GM13977 (cell line): ENCODE results near the gene CFAP92.

ENCODE experiments used
- DNase-seq: peaks from one replicate; pipeline ENCODE4 v3.0.0; 2012; ENCODE audit warnings: low spot score
- in situ Hi-C: fragments of 300-500 bp; cut with MboI; formaldehyde crosslinking; loops from one replicate; pipeline ENCODE4 v1.12.0; 2022; ENCODE audit warnings: low sequenced_read_pairs, low pct_unique_long_range_greater_than_20kb, mixed read lengths, inconsistent platforms; ENCODE audit not compliant: unreplicated experiment
- TF ChIP-seq, protein P1 (sequence below): IDR thresholded peaks from 2 replicates; pipeline ENCODE4 v1.5.1; 2012; ENCODE audit warnings: mild to moderate bottlenecking, control low read depth; ENCODE audit not compliant: insufficient read depth; ENCODE audit errors: extremely low read depth, missing control alignments

Gene CFAP92

GRCh38 chr3:129020691-129021090 is 26.8 kb upstream of the CFAP92 start:
- in situ Hi-C loops, result no loop called here
- no peak for DNase-seq
- TF ChIP-seq, protein P1, sequence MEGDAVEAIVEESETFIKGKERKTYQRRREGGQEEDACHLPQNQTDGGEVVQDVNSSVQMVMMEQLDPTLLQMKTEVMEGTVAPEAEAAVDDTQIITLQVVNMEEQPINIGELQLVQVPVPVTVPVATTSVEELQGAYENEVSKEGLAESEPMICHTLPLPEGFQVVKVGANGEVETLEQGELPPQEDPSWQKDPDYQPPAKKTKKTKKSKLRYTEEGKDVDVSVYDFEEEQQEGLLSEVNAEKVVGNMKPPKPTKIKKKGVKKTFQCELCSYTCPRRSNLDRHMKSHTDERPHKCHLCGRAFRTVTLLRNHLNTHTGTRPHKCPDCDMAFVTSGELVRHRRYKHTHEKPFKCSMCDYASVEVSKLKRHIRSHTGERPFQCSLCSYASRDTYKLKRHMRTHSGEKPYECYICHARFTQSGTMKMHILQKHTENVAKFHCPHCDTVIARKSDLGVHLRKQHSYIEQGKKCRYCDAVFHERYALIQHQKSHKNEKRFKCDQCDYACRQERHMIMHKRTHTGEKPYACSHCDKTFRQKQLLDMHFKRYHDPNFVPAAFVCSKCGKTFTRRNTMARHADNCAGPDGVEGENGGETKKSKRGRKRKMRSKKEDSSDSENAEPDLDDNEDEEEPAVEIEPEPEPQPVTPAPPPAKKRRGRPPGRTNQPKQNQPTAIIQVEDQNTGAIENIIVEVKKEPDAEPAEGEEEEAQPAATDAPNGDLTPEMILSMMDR, result no peak

DNA sequence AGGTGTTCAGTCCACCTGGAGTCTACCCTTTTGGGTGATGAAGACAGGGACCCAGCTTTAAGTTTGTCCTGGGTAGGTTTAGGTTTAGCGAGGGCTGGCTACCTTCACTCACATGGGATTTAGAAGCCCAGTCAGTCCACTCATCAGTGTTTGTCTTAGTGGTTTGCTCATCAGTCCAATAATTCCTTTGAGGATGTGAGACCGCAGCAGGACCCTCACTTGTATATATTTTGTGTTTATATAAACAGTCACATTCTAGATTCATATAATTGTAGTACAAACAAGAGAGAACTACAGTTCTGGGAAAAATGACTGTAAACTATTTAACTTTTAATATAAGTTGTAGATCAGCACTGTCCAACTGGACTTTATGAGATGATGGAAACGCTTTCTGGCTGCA is 25.4 kb upstream of the CFAP92 start:
- in situ Hi-C loops, result no loop called here
- TF ChIP-seq, protein P1, result no peak
- DNase-seq, result no peak

DNA sequence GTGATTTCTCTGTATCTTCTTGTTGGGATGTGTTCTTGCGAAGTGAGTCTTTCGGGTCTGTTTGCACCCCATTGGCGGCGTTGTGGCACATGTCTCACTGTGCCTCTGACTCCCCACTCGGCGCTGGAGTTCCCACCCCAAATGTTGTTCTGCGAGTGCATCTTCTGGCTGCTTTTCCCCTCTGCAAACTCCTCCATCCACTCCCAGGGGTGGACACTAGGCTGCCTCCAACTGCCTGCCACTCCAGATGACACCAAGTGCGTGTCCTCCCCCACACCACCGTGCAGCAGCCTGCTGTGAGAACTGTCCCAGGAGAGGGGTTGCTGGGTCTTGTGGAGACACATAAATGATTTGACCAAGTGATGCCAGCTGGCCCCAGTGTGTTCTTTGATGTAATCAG is 24.9 kb upstream of the CFAP92 start:
- in situ Hi-C loops, result no loop called here
- no peak for DNase-seq
- TF ChIP-seq, protein P1, result no peak

DNA sequence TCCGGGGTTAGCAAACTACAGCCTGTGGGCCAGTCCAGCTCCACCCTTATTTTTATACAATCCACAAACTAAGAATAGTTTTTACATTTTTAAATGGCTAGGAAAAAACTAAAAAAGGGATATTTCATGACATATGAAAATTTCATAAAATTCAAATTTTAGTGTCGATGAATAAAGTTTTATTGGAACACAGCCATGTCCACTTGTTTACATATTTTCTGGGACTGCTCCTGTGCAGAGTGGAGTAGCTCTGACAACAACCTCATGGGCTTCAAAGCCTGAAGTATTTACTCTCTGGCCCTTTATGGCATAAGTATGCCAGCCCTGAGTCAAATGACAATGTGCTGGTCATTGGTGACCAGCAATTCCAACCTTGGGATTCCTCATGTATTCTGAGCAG is 24.4 kb upstream of the CFAP92 start:
- DNase-seq, result no peak
- TF ChIP-seq, protein P1, result no peak
- in situ Hi-C loops, result no loop called here

DNA sequence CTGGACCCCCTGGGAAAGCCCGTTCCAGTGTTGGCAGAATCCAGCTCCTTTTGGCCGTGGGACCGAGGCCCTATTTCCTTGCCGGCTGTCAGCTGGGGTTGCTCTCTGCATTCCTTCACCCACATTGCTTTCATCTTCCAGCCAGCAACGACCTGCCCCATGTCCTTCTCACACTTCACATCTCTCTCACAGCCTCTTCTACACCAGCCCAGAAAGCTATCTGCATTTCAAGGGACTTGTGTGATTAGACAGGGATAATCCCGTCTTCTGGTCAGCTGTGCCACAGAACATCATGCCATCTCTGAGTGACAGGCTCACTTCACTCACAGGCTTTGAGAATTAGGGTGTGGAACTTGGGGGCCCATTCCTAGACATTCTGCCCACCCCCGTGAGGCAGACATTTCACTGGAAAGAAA is 23.6 kb upstream of the CFAP92 start:
- in situ Hi-C loops, result no loop called here
- DNase-seq, result no peak
- TF ChIP-seq, protein P1, result no peak

- TF ChIP-seq, protein P1, result no peak
- in situ Hi-C loops, result no loop called here
- DNase-seq, result no peak
Measured at GRCh38 chr3:129016720-129017483, 23.0 kb upstream of the CFAP92 start.
